GM23338 (cell line): Measurements from ENCODE around the gene C20orf173. TPM values are rescaled to one million over a fixed set of nuclear protein-coding genes. Genes with fewer than 3 reads are reported as not detected.

Source experiments
- ATAC-seq: fragments of 200-7000 bp; cut with Tn5 transposase; 3 replicates; pipeline ENCODE4 v1.9.1; 2020
- DNase-seq: peaks from one replicate; pipeline ENCODE4 v3.0.0-alpha.2; 2015; ENCODE audit warnings: low spot score
- H2AFZ ChIP-seq: fragments of 200-600 bp; sonication (generic); 2 replicates; pipeline ENCODE4 v1.8.0; 2016; ENCODE audit warnings: antibody characterized with exemption, mild to moderate bottlenecking, moderate library complexity
- H3F3A ChIP-seq: fragments of 200-600 bp; sonication (generic); replicated peaks from 2 replicates; pipeline ENCODE4 v1.8.0; 2017; ENCODE audit warnings: antibody characterized with exemption, mixed run types, low read depth
- H3K27ac ChIP-seq: fragments of 200-600 bp; sonication (generic); 2 replicates; pipeline ENCODE4 v1.6.1; 2016; ENCODE audit warnings: low read depth
- H3K27me3 ChIP-seq: fragments of 200-600 bp; sonication (generic); 2 replicates; pipeline ENCODE4 v1.8.0; 2016; ENCODE audit warnings: mild to moderate bottlenecking, mixed run types, moderate library complexity; ENCODE audit not compliant: insufficient read depth
- H3K36me3 ChIP-seq: fragments of 200-600 bp; sonication (generic); 2 replicates; pipeline ENCODE4 v1.8.0; 2016; ENCODE audit warnings: mild to moderate bottlenecking; ENCODE audit not compliant: insufficient read depth
- H3K4me1 ChIP-seq: fragments of 200-600 bp; sonication (generic); 2 replicates; pipeline ENCODE4 v1.8.0; 2016; ENCODE audit warnings: mild to moderate bottlenecking, moderate library complexity; ENCODE audit not compliant: insufficient read depth
- H3K4me2 ChIP-seq: fragments of 200-600 bp; sonication (generic); 2 replicates; pipeline ENCODE4 v1.7.1; 2017; ENCODE audit warnings: mixed run types
- H3K4me3 ChIP-seq: fragments of 200-600 bp; sonication (generic); 2 replicates; pipeline ENCODE4 v1.6.1; 2016; ENCODE audit warnings: mixed run types
- H3K79me2 ChIP-seq: fragments of 200-600 bp; sonication (generic); replicated peaks from 2 replicates; pipeline ENCODE4 v1.8.0; 2017; ENCODE audit warnings: mild to moderate bottlenecking; ENCODE audit not compliant: insufficient read depth
- H3K9me2 ChIP-seq: fragments of 200-600 bp; sonication (generic); 2 replicates; pipeline ENCODE4 v1.8.0; 2017; ENCODE audit not compliant: insufficient read depth
- H4K20me1 ChIP-seq: fragments of 200-600 bp; sonication (generic); replicated peaks from 2 replicates; pipeline ENCODE4 v1.8.0; 2017; ENCODE audit warnings: mild to moderate bottlenecking; ENCODE audit not compliant: insufficient read depth
- H3K27ac Mint-ChIP-seq: 2 replicates; pipeline ENCODE4 v1.8.0; 2020; ENCODE audit warnings: inconsistent platforms, mild to moderate bottlenecking, moderate library complexity, mixed read lengths
- H3K27me3 Mint-ChIP-seq: 3 replicates; pipeline ENCODE4 v1.8.0; 2022; ENCODE audit warnings: low read depth, mild to moderate bottlenecking, moderate library complexity, mixed read lengths, inconsistent platforms; ENCODE audit not compliant: insufficient read depth, poor library complexity
- H3K36me3 Mint-ChIP-seq: 3 replicates; pipeline ENCODE4 v1.8.0; 2021; ENCODE audit warnings: low read depth, mild to moderate bottlenecking, inconsistent platforms, moderate library complexity, mixed read lengths
- H3K4me1 Mint-ChIP-seq: 3 replicates; pipeline ENCODE4 v1.8.0; 2020; ENCODE audit warnings: mild to moderate bottlenecking, inconsistent platforms, mixed read lengths
- H3K4me3 Mint-ChIP-seq: 3 replicates; pipeline ENCODE4 v1.8.0; 2021; ENCODE audit warnings: moderate library complexity, mild to moderate bottlenecking, inconsistent platforms, mixed read lengths
- H3K9me3 Mint-ChIP-seq: 3 replicates; pipeline ENCODE4 v1.8.0; 2020; ENCODE audit warnings: moderate library complexity, mild to moderate bottlenecking, inconsistent platforms, mixed read lengths
- CREB1 ChIP-seq: fragments of 250-450 bp; sonication (Bioruptor Pico); IDR thresholded peaks from 2 replicates; pipeline ENCODE4 v1.5.0; 2020; ENCODE audit warnings: low read depth, mild to moderate bottlenecking, moderate library complexity
- CTCF ChIP-seq, 2 experiments: fragments of 200-600 bp in 1 of 2; sonication (generic) in 1 of 2; conservative IDR thresholded peaks; 2 replicates each; pipeline versions ENCODE4 v1.5.1 to v1.6.1; 2016 to 2017; ENCODE audit warnings: antibody characterized with exemption in 2 of 2, low read depth in 2 of 2, mild to moderate bottlenecking in 2 of 2, moderate library complexity in 1 of 2
- ETS1 ChIP-seq: IDR thresholded peaks from 2 replicates; pipeline ENCODE4 v1.6.1; 2016; ENCODE audit warnings: antibody characterized with exemption
- EZH2 ChIP-seq: fragments of 200-600 bp; sonication (generic); IDR thresholded peaks from one replicate; pipeline ENCODE4 v1.8.0; 2017; ENCODE audit warnings: antibody characterized with exemption, mild to moderate bottlenecking, low read depth; ENCODE audit not compliant: unreplicated experiment
- EZH2phosphoT487 ChIP-seq: fragments of 200-600 bp; sonication (generic); IDR thresholded peaks from one replicate; pipeline ENCODE4 v1.8.1; 2018; ENCODE audit warnings: antibody characterized with exemption; ENCODE audit not compliant: unreplicated experiment
- JUNB ChIP-seq: IDR thresholded peaks from one replicate; pipeline ENCODE4 v1.6.1; 2016; ENCODE audit warnings: antibody characterized with exemption; ENCODE audit not compliant: unreplicated experiment
- NANOG ChIP-seq: IDR thresholded peaks from 2 replicates; pipeline ENCODE4 v1.6.1; 2016; ENCODE audit warnings: antibody characterized with exemption, borderline replicate concordance
- POLR2AphosphoS5 ChIP-seq: IDR thresholded peaks from 2 replicates; pipeline ENCODE4 v1.6.1; 2016; ENCODE audit warnings: antibody characterized with exemption, low read depth
- REST ChIP-seq: IDR thresholded peaks from one replicate; pipeline ENCODE4 v1.6.1; 2018; ENCODE audit warnings: antibody characterized with exemption; ENCODE audit not compliant: unreplicated experiment
- STAT1 ChIP-seq: IDR thresholded peaks from one replicate; pipeline ENCODE4 v1.6.1; 2016; ENCODE audit warnings: antibody characterized with exemption; ENCODE audit not compliant: unreplicated experiment
- ZNF114 ChIP-seq: fragments of 250-450 bp; sonication (Bioruptor Pico); IDR thresholded peaks from 2 replicates; pipeline ENCODE4 v1.5.0; 2020; ENCODE audit warnings: mild to moderate bottlenecking, moderate library complexity
- ZNF331 ChIP-seq: fragments of 250-450 bp; sonication (Bioruptor Pico); IDR thresholded peaks from 2 replicates; pipeline ENCODE4 v1.5.0; 2020; ENCODE audit warnings: low read depth, mild to moderate bottlenecking, moderate library complexity
- ZNF462 ChIP-seq: fragments of 250-450 bp; sonication (Bioruptor Pico); IDR thresholded peaks from 2 replicates; pipeline ENCODE4 v1.5.0; 2020; ENCODE audit warnings: mild to moderate bottlenecking, moderate library complexity
- polyA plus RNA-seq: library from polyadenylated mRNA; unstranded; fragments of >200 nt; fragmentation: Nextera tagmentation; extraction: Ambion mirVana; gene quantifications from 2 replicates; pipeline ENCODE4 v1.2.1, GENCODE V29; 2016
- total RNA-seq: library from RNA; depleted of rRNA; stranded (reverse); fragments of >200 nt; shearing (Covaris generic); gene quantifications from 2 replicates; pipeline ENCODE4 v1.2.3, GENCODE V29; 2014

C20orf173 gene
- total and polyA plus RNA-seq, 2 experiments from 2014 or later = not detected

- Mint-ChIP-seq H3K36me3 (peaks cover 65% of the 10 kb centered on the region), H3K27ac (no peak overlapping the region), H3K4me3 (no peak overlapping the region), H3K9me3 (no peaks in the 10 kb centered on the region), H3K4me1 (no peaks in the 10 kb centered on the region), H3K27me3 (peaks cover 6% of the 10 kb centered on the region)
- Histone ChIP-seq H3K79me2 (no peaks in the 10 kb centered on the region), H3F3A (no peaks in the 10 kb centered on the region), H3K27ac (no peak overlapping the region), H4K20me1 (no peaks in the 10 kb centered on the region; the same call in 1 of the 2 replicates), H3K27me3 (no peaks in the 10 kb centered on the region), H3K9me2 (no peaks in the 10 kb centered on the region), H3K36me3 (peaks cover 15% of the 10 kb centered on the region), H3K4me2 (no peak overlapping the region), H2AFZ (no peak overlapping the region), H3K4me3 (no peak overlapping the region), H3K4me1 (no peaks in the 10 kb centered on the region)
- DNase-seq (no peak), ATAC-seq (no peak)
- TF ChIP-seq ZNF462 = no peak
- TF ChIP-seq ZNF114 (CRISPR knock-in tag) = no peak
- TF ChIP-seq ETS1 = no peak
- TF ChIP-seq ZNF331 (CRISPR knock-in tag) = no peak
- no peak for TF ChIP-seq JUNB
- TF ChIP-seq REST = no peak
- no peak for TF ChIP-seq STAT1
- TF ChIP-seq POLR2AphosphoS5 = no peak
- TF ChIP-seq EZH2phosphoT487 = no peak
- TF ChIP-seq CREB1 (CRISPR knock-in tag) = no peak
- no peak for TF ChIP-seq NANOG
- TF ChIP-seq CTCF (conservative IDR thresholded peaks at IDR 0.05; ENCODE audit: low read depth in 2 of 2) = no peak
- no peak for TF ChIP-seq EZH2
Observed at GRCh38 chr20:35490736-35491181, 38.7 kb downstream of the C20orf173 start.
